GM19467 (cell line): ENCODE measurements around the gene SLC44A5.
"Not testable (repeated sequence)": the region's sequence is repeated elsewhere in the genome, so short reads cannot be mapped to it uniquely, and the experiment has no call there.

Source experiments
- ATAC-seq: cut with Tn5 transposase; IDR thresholded peaks from one replicate; pipeline ENCODE4 v1.9.1; 2021; ENCODE audit warnings: mild to moderate bottlenecking, moderate library complexity; ENCODE audit not compliant: unreplicated experiment

Gene SLC44A5

DNA sequence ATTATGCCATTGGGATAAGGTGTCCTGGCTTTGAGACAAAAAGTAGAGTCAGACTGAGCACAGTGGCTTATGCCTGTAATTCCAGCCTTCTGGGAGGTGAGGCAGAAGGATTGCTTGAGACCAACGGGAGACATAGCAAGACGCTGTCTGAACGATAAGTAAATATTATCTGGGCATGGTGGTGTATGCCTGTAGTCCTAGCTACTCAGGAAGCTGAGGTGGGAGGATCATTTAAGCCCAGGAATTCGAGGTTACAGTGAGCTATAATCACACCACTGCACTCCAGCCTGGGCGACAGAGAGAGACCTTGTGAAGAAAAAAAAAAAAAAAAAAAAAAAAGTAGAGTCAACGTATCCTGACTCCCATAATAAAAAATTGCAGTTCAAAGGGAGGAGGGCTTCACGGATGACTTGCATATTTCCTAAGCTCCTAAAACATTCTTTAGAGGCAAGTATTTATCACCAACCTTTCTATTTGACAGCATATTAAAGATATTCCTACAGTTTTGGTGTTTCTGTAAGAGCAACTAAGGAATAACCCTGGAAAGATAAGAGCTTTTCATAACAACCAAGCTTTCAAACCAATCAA is 141.2 kb downstream of the SLC44A5 start:
- ATAC-seq, result no peak

DNA sequence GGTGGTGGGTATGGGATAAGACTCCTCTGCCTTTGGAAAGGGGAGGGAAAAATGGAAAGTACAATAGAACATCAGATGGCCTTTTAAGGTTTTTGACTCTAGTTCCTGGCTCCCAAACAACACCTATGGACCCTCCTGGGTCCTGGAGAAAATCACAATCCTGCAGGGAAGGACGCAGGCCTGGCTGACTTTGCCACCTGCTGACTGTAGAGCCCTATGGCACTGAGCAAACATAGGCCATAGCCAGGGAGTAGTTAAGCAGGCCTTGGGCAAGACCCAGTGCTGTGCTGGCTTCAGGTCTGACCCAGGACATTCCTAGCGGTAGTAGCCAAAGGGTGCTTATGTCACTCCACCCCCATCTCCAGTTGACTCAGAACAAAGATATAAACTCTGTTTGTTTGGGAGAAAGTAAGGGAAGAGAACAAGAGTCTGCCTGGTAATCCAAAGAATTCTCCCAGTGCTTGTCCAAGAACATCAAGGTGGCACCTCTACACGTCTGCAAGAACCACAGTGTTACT is 149.0 kb downstream of the SLC44A5 start:
- no peak for ATAC-seq

DNA sequence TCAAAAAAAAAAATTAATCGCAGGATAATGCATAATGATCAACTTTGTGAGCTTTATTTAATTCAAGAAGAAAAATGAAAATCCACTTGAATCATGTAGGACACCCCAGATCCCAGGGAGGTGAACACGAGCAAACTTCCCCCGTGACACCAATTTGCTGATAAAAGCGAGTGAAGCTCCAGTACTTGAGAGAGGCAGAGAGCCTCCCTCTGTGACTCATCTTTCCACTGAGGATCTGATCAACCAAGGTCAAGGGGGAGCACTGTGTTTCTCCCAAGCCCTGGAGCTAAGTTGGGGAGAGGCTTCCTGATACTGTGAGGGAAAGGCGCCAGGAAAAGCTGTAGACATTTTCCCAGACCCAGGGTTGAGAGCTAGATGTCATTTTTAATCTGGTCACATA is 160.9 kb downstream of the SLC44A5 start:
- ATAC-seq, result no peak

DNA sequence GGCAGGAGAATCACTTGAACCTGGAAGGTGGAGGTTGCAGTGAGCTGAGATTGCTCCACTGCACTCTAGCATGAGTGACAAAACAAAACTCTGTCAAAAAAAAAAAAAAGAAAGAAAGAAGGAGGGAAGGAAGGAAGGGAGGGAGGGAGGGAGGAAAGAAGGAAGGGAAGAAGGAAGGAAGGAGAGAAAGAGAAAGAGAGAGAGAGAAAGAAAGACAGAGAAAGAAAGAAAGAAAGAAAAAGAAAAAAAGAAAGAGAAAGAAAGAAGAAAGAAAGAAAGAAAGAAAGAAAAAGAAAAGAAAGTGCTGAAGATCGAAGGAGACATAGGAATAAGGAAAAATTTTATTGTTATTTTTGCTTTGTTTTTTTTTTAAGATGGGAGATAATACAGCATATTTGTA is 166.7 kb downstream of the SLC44A5 start:
- no peak for ATAC-seq

DNA sequence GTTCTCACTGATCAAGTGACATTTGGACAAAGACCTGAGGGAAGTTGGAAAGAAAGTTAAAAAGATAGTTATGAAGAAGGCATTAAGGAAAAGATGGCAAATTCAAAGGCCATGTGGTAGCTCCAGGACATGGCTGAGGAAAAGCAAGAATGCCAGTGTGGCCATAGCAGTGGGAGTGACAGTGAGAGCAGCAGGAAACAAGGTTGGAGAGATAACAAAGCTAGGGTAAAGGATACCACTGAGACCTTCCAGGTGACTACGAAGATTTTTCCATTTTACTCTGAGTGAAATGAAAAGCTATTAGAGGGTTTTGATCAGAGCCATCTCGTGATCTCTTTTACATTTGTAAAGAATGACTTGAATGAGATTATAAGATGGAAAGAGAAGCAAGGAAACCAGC is 170.6 kb downstream of the SLC44A5 start:
- ATAC-seq, result no peak

DNA sequence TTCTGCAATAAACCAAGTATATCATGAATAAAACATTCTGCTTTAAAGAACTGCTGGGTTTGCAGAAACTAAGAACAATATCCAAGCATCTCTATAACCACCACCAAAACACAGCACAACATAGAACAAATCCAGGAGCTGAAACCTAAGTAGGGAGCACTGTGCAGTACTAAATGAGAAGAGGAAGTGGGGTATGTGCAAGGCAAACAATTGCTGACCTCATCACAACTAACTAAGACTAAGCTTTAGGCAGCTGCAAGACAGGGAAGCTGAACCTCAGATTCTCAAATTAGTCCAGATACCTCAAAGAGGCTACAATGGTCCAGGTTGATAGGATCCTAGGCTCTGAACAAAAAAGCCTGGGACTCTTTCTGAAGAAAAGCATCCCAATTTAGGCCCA is 172.6 kb downstream of the SLC44A5 start:
- ATAC-seq, result no peak

DNA sequence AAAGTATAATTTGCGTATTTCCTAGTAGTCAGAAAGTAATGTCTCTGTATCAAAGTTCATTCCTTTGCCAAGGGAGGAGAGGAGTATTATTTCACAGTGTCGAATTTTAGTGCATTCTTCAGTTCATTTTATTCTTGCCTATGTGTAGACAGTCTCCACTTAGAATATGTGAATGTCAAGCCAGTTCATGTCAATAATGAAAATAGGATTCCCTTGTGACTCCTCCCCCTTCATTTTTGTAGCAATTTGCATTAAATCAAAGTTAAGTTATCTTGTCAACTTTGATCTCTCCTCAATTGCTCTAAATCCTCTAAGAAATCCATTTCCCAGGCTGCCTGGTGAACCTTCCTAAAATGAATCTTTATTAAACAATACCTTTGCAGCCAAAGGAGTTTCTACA is 179.1 kb downstream of the SLC44A5 start:
- ATAC-seq, result no peak

DNA sequence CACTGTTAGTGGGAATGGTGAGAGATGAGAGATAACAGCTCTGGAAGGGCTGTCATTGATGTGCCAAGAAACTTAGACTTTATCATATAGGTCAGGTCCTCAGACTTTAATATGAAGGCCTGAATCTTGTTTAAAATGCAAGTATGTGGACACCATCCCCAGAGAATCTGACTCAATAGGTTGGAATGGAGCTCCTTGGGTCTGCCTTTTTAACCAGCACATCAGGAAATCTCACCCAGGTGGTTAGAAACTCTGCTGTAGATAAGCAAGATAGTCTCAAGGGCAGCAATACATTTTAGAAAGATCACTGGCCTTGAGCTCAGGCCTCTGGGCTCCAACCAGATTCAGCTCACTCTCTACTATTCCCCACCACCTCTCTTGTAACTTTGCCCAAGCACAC is 180.4 kb downstream of the SLC44A5 start:
- no peak for ATAC-seq

DNA sequence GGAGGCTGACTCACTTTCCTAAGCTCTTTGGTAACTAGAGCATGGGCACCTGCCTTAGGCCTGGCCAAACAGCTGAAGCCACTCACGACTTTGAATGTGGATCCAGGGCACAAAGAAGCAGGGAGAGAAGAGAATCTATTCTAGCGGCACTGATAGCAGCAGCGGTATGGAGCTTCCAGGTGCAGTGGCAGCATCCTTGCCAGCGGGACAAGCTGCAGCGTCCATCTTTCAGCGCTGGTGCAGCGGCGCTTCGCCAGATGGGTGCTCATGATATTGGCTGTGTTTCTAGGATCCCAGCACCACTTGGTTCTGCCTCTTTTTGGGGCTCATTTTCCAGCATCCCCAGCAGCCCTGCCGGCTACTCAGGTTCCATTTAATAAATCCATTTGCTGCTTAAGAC is 184.2 kb downstream of the SLC44A5 start:
- no peak for ATAC-seq

DNA sequence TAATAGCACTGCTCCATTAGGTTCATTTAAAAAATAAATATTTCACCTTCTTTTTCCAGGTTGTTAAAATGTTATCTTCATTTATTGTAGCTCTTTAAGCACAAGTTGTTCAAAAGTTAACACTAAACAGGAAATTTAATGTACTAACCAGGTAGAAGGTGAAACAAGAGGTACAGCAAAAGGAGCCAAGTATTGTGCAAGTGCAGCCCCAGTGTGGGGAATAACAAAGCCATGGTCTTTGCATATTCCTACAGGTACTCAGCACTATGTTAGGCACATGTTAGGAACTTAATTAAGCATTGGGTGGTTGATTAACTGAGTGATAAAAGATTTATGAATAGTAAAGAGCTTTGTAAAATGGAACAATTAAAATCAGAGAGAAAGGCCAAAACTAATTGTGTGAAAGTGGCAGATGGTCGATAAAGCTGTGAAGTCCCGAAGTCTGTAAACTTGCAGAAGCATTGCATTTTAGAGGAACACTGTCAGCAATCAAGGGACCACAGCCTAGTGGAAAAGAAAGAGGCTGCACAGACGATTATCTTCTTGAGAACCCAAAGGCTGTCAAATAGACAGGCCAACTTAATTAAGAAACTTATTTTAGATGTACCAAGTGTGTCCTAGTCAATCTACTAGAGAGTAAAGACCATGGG is 185.8 kb downstream of the SLC44A5 start:
- no peak for ATAC-seq

DNA sequence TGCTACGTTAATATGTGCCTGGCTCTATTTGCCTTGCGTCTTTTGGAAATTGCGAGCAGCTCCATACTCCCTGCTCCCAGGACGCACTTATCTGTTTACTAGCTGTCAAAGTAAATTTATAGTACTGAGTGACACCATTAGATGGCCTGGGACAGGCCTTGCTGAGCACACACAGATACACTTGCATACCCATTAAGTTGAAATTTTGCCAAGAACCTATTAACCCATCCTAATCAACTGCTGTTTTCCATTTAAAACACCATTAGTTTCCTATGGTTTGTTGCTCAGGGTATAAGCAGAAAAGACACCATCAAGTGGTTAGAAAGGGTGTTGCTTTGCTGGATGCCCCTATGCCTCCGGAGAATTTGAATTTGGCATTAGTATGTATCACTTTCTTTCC is 187.3 kb downstream of the SLC44A5 start:
- ATAC-seq, result no peak

DNA sequence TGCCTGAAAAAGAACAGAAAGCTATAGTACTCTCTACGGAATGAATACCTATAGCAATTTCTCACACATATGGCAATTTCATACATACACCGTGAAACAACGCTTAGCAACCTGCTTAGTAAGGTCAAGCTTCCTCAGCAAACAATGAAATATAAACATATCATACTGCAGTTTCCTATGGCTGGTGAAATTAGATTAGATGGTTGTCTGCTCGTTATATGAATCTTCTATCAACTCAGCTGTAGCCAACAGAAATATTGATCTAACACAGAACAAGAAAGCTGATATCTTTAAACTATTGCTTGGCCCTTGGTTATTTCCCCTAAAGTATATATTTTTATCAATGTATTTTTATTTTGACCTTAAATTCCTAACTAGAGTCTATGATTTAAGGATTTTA is 187.8 kb downstream of the SLC44A5 start:
- ATAC-seq, result no peak

DNA sequence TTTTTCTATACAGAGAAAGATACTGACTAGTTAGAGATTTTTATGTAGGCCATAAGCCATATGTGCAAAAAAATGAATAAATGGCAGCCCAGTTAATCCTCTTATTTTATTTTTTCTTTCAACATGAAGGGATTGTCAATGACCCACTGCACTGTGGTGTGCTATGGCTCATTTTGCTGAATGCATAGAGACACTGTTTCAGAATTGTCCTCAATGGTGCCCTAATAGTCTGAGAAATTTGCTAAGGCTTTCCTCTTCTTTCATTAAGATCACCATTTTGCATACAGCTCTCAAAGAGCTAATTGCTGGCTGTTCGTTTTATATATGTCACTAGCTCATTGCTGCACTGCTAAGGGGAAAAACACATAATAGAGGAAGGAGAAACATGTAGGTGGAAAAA is 189.5 kb downstream of the SLC44A5 start:
- no peak for ATAC-seq

DNA sequence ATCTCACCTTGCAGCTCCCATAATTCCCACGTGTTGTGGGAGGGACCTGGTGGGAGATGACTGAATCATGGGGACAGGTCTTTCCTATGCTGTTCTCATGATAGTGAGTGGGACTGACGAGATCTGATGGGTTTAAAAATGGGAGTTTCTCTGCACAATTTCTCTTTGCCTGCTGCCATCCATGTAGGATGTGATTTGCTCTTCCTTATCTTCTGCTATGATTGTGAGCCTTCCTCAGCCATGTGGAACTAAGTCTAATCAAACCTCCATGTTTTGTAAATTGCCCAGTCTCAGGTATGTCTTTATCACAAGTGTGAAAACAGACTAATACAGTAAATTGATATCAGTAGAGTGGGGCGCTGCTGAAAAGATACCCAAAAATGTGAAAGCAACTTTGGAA is 195.7 kb downstream of the SLC44A5 start:
- ATAC-seq, result no peak

DNA sequence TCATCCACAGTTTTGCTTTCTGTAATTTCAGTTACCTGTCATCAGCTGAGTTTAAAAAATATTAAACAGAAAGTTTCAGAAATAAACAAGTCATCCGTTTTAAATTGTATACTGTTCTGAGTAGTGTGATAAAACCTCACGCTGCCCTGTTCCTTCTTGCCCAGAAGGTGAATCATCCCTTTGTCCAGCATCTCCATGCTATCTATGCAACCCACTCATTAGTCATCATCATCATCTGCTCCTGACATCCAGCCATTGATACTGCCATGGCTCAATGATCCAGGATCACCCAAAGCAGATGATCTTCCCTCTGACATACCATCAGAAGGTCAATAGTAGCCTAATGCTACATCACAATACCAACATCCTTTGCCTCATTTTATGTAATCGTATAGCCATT is 198.3 kb downstream of the SLC44A5 start:
- no peak for ATAC-seq

DNA sequence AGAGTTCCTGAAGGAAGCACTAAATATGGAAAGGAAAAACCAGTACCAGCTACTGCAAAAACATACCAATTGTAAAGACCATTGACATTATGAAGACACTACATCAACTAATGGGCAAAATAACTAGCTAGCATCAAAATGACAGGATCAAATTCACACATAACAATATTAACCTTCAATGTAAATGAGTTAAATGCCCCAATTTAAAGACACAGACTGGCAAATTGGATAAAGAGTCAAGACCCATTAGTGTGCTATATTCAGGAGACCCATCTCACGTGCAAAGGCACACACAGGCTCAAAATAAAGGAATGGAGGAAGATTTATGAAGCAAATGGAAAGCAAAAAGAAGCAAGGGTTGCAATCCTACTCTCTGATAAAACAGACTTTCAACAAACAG is 206.2 kb downstream of the SLC44A5 start:
- not testable (repeated sequence) for ATAC-seq

DNA sequence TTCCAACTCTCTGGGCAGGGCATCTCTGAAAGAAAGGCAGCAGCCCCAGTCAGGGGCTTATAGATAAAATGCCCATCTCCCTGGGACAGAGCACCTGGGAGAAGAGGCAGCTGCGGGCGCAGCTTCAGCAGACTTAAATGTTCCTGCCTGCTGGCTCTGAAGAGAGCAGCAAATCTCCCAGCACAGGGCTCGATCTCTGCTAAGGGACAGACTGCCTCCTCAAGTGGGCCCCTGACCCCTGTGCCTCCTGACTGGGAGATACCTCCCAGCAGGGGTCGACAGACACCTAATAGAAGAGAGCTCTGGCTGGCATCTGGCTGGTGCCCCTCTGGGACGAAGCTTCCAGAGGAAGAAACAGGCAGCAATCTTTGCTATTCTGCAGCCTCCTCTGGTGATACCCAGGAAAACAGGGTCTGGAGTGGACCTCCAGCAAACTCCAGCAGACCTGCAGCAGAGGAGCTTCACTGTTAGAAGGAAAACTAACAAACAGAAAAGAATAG is 207.7 kb downstream of the SLC44A5 start:
- ATAC-seq, result not testable (repeated sequence)

DNA sequence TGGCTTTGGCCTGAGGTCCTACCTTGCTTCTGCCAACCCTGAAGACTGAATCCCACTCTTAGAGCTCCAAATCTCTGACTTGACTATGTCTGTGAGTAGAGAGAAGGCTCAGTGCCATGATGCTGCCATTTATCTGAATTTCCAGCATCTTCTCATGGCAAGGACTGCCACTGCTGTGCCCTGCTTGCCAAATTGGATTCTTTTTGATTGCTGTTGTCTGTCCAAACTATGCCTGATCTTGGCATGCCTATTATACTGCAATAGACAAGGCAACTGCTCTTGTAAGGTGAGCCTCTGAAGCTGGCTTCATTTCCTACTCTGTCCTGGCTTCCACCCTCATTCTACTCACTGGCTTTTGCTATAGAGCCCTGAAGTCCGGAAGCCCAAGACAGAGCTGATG is 210.2 kb downstream of the SLC44A5 start:
- ATAC-seq, result no peak

DNA sequence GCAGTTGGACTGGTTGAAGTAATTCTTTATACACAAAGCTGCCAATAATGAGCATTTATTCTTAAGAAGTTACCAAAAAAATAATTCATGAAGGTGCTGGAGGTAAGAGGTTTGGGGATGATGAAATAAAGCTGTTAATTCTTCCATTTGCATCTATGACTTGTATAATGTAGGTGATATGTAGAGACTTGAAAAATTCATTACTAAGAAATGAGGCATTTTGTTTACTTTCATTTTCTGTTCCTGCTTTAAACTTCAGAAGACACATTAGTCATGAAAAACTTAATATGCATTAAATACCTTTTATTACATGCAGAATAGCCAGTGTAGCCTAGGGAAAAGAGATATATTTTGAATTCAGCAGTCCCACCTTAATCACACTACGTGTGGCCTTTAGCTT is 214.2 kb downstream of the SLC44A5 start:
- ATAC-seq, result no peak

DNA sequence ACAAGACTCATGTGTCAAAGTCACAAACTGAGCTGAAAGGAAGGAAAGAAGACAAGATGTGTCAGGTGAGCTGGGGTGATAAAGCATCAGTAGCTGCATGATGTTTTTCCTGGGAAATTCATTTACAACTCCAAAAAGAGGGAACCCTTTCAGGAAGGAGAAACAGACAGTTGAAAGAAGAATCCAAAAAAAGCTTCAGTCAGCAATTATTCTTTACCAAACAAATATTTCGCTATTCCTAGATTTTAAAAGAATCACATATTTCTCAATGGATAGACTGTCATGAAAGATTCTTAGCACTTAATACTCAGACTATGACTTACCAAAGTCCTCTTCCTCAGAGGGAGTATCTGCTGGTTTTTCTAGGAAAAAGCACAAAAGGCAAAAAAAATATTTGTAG is 214.7 kb downstream of the SLC44A5 start:
- no peak for ATAC-seq

DNA sequence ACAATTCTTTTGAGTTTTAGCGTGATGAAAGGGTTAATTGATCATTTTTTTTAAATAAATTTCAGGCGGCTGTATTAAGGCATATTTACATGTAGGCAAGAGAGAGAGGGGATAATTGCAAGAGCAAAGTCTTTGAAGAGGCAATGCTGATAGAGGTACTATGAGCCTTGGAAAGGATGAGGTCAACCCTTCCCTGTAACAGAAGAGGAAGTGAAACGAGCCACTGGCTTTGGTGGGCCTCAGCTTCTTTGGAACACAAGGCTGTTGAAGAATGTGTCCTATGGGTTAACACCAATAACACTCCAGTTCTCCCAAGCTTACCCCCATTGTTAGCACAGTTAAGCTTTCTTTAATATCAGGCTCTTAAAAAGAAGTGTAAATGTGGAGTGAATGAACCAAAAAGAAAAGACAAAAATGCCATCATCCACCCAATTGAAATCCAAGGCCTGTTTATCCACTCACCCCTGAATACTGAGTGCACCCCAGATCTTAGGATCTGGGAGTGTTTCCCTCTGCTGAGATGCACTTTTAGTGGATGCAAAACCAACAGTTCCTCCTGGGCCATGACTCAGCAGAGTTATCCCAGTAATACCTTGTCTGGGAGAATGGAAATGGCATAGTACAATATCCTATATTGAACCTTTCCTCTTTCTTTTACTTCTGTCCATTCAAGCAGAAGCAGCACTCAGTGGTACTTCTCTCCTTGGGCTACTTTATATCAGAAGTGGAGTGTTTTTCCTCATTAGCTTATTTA is 216.4 kb downstream of the SLC44A5 start:
- ATAC-seq, result peak; percentile 48

DNA sequence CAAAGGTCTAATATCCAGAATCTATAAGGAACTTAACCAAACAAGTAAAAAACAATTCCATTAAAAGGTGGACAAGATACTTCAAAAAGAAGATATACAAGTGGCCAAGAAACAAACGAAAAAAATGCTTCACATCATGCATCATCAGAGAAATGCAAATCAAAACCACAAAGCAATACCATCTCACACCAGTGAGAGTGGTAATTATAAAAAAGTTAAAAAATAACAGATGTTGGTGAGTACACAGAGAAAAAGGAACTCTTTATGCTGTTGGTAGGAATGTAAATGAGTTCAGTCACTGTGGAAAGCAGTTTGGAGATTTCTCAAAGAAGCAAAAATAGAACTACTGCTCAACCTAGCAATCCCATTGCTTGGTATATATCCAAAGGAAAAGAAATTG is 218.6 kb downstream of the SLC44A5 start:
- peak; percentile 97 for ATAC-seq
